GM23338 (cell line): Measurements from ENCODE around the gene SUPT3H. TPM values are rescaled to one million over a fixed set of nuclear protein-coding genes. Genes with fewer than 3 reads are reported as not detected.

ENCODE experiments used
- ATAC-seq: fragments of 200-7000 bp; cut with Tn5 transposase; 3 replicates; pipeline ENCODE4 v1.9.1; 2020
- DNase-seq: peaks from one replicate; pipeline ENCODE4 v3.0.0-alpha.2; 2015; ENCODE audit warnings: low spot score
- H2AFZ ChIP-seq: fragments of 200-600 bp; sonication (generic); 2 replicates; pipeline ENCODE4 v1.8.0; 2016; ENCODE audit warnings: antibody characterized with exemption, mild to moderate bottlenecking, moderate library complexity
- H3F3A ChIP-seq: fragments of 200-600 bp; sonication (generic); replicated peaks from 2 replicates; pipeline ENCODE4 v1.8.0; 2017; ENCODE audit warnings: antibody characterized with exemption, mixed run types, low read depth
- H3K27ac ChIP-seq: fragments of 200-600 bp; sonication (generic); 2 replicates; pipeline ENCODE4 v1.6.1; 2016; ENCODE audit warnings: low read depth
- H3K27me3 ChIP-seq: fragments of 200-600 bp; sonication (generic); 2 replicates; pipeline ENCODE4 v1.8.0; 2016; ENCODE audit warnings: mild to moderate bottlenecking, mixed run types, moderate library complexity; ENCODE audit not compliant: insufficient read depth
- H3K36me3 ChIP-seq: fragments of 200-600 bp; sonication (generic); 2 replicates; pipeline ENCODE4 v1.8.0; 2016; ENCODE audit warnings: mild to moderate bottlenecking; ENCODE audit not compliant: insufficient read depth
- H3K4me1 ChIP-seq: fragments of 200-600 bp; sonication (generic); 2 replicates; pipeline ENCODE4 v1.8.0; 2016; ENCODE audit warnings: mild to moderate bottlenecking, moderate library complexity; ENCODE audit not compliant: insufficient read depth
- H3K4me2 ChIP-seq: fragments of 200-600 bp; sonication (generic); 2 replicates; pipeline ENCODE4 v1.7.1; 2017; ENCODE audit warnings: mixed run types
- H3K4me3 ChIP-seq: fragments of 200-600 bp; sonication (generic); 2 replicates; pipeline ENCODE4 v1.6.1; 2016; ENCODE audit warnings: mixed run types
- H3K79me2 ChIP-seq: fragments of 200-600 bp; sonication (generic); replicated peaks from 2 replicates; pipeline ENCODE4 v1.8.0; 2017; ENCODE audit warnings: mild to moderate bottlenecking; ENCODE audit not compliant: insufficient read depth
- H3K9me2 ChIP-seq: fragments of 200-600 bp; sonication (generic); 2 replicates; pipeline ENCODE4 v1.8.0; 2017; ENCODE audit not compliant: insufficient read depth
- H4K20me1 ChIP-seq: fragments of 200-600 bp; sonication (generic); replicated peaks from 2 replicates; pipeline ENCODE4 v1.8.0; 2017; ENCODE audit warnings: mild to moderate bottlenecking; ENCODE audit not compliant: insufficient read depth
- H3K27ac Mint-ChIP-seq: 2 replicates; pipeline ENCODE4 v1.8.0; 2020; ENCODE audit warnings: inconsistent platforms, mild to moderate bottlenecking, moderate library complexity, mixed read lengths
- H3K27me3 Mint-ChIP-seq: 3 replicates; pipeline ENCODE4 v1.8.0; 2022; ENCODE audit warnings: low read depth, mild to moderate bottlenecking, moderate library complexity, mixed read lengths, inconsistent platforms; ENCODE audit not compliant: insufficient read depth, poor library complexity
- H3K36me3 Mint-ChIP-seq: 3 replicates; pipeline ENCODE4 v1.8.0; 2021; ENCODE audit warnings: low read depth, mild to moderate bottlenecking, inconsistent platforms, moderate library complexity, mixed read lengths
- H3K4me1 Mint-ChIP-seq: 3 replicates; pipeline ENCODE4 v1.8.0; 2020; ENCODE audit warnings: mild to moderate bottlenecking, inconsistent platforms, mixed read lengths
- H3K4me3 Mint-ChIP-seq: 3 replicates; pipeline ENCODE4 v1.8.0; 2021; ENCODE audit warnings: moderate library complexity, mild to moderate bottlenecking, inconsistent platforms, mixed read lengths
- H3K9me3 Mint-ChIP-seq: 3 replicates; pipeline ENCODE4 v1.8.0; 2020; ENCODE audit warnings: moderate library complexity, mild to moderate bottlenecking, inconsistent platforms, mixed read lengths
- CREB1 ChIP-seq: fragments of 250-450 bp; sonication (Bioruptor Pico); IDR thresholded peaks from 2 replicates; pipeline ENCODE4 v1.5.0; 2020; ENCODE audit warnings: low read depth, mild to moderate bottlenecking, moderate library complexity
- CTCF ChIP-seq, 2 experiments: fragments of 200-600 bp in 1 of 2; sonication (generic) in 1 of 2; conservative IDR thresholded peaks; 2 replicates each; pipeline versions ENCODE4 v1.5.1 to v1.6.1; 2016 to 2017; ENCODE audit warnings: antibody characterized with exemption in 2 of 2, low read depth in 2 of 2, mild to moderate bottlenecking in 2 of 2, moderate library complexity in 1 of 2
- ETS1 ChIP-seq: IDR thresholded peaks from 2 replicates; pipeline ENCODE4 v1.6.1; 2016; ENCODE audit warnings: antibody characterized with exemption
- EZH2 ChIP-seq: fragments of 200-600 bp; sonication (generic); IDR thresholded peaks from one replicate; pipeline ENCODE4 v1.8.0; 2017; ENCODE audit warnings: antibody characterized with exemption, mild to moderate bottlenecking, low read depth; ENCODE audit not compliant: unreplicated experiment
- EZH2phosphoT487 ChIP-seq: fragments of 200-600 bp; sonication (generic); IDR thresholded peaks from one replicate; pipeline ENCODE4 v1.8.1; 2018; ENCODE audit warnings: antibody characterized with exemption; ENCODE audit not compliant: unreplicated experiment
- NANOG ChIP-seq: IDR thresholded peaks from 2 replicates; pipeline ENCODE4 v1.6.1; 2016; ENCODE audit warnings: antibody characterized with exemption, borderline replicate concordance
- REST ChIP-seq: IDR thresholded peaks from one replicate; pipeline ENCODE4 v1.6.1; 2018; ENCODE audit warnings: antibody characterized with exemption; ENCODE audit not compliant: unreplicated experiment
- STAT1 ChIP-seq: IDR thresholded peaks from one replicate; pipeline ENCODE4 v1.6.1; 2016; ENCODE audit warnings: antibody characterized with exemption; ENCODE audit not compliant: unreplicated experiment
- ZNF114 ChIP-seq: fragments of 250-450 bp; sonication (Bioruptor Pico); IDR thresholded peaks from 2 replicates; pipeline ENCODE4 v1.5.0; 2020; ENCODE audit warnings: mild to moderate bottlenecking, moderate library complexity
- ZNF331 ChIP-seq: fragments of 250-450 bp; sonication (Bioruptor Pico); IDR thresholded peaks from 2 replicates; pipeline ENCODE4 v1.5.0; 2020; ENCODE audit warnings: low read depth, mild to moderate bottlenecking, moderate library complexity
- polyA plus RNA-seq: library from polyadenylated mRNA; unstranded; fragments of >200 nt; fragmentation: Nextera tagmentation; extraction: Ambion mirVana; gene quantifications from 2 replicates; pipeline ENCODE4 v1.2.1, GENCODE V29; 2016
- total RNA-seq: library from RNA; depleted of rRNA; stranded (reverse); fragments of >200 nt; shearing (Covaris generic); gene quantifications from 2 replicates; pipeline ENCODE4 v1.2.3, GENCODE V29; 2014

The SUPT3H gene
- total and polyA plus RNA-seq, 2 experiments from 2014 or later, result 11.4 to 30.1 TPM

GRCh38 chr6:44805238-44805846 is 572.4 kb downstream of the SUPT3H start (continued):
- TF ChIP-seq STAT1, result no peak

GRCh38 chr6:44804546-44805159 is 573.1 kb downstream of the SUPT3H start:
- Histone ChIP-seq H3K4me3 (no peak overlapping the region), H3F3A (no peaks in the 10 kb centered on the region), H3K9me2 (no peaks in the 10 kb centered on the region; the same call in none of the 2 replicates), H4K20me1 (no peaks in the 10 kb centered on the region), H3K4me2 (no peak overlapping the region), H3K4me1 (peaks cover 8% of the 10 kb centered on the region), H3K36me3 (no peaks in the 10 kb centered on the region), H3K27me3 (no peaks in the 10 kb centered on the region), H3K27ac (no peak overlapping the region), H3K79me2 (no peaks in the 10 kb centered on the region), H2AFZ (no peak overlapping the region)
- no peak overlapping the region for H3K4me3 Mint-ChIP-seq
- no peaks in the 10 kb centered on the region for H3K9me3 Mint-ChIP-seq
- H3K36me3 Mint-ChIP-seq, result no peaks in the 10 kb centered on the region
- no peak for DNase-seq
- TF ChIP-seq ZNF331 (CRISPR knock-in tag) (no peak), CREB1 (CRISPR knock-in tag) (no peak), CTCF (conservative IDR thresholded peaks at IDR 0.05; ENCODE audit: low read depth in 2 of 2) (no peak), STAT1 (no peak), ETS1 (no peak), ZNF114 (CRISPR knock-in tag) (no peak), EZH2 (no peak), NANOG (no peak)
- H3K27ac Mint-ChIP-seq, result no peak overlapping the region
- H3K4me1 Mint-ChIP-seq, result peaks cover 12% of the 10 kb centered on the region
- no peak for ATAC-seq
- H3K27me3 Mint-ChIP-seq, result no peaks in the 10 kb centered on the region

- Histone ChIP-seq H3F3A (no peaks in the 10 kb centered on the region), H3K79me2 (no peaks in the 10 kb centered on the region), H3K27ac (no peak overlapping the region), H3K9me2 (no peaks in the 10 kb centered on the region; the same call in none of the 2 replicates), H3K4me1 (peaks cover 6% of the 10 kb centered on the region), H2AFZ (no peak overlapping the region), H3K27me3 (no peaks in the 10 kb centered on the region), H3K4me2 (no peak overlapping the region), H3K36me3 (no peaks in the 10 kb centered on the region), H4K20me1 (no peaks in the 10 kb centered on the region), H3K4me3 (no peak overlapping the region)
- H3K27me3 Mint-ChIP-seq, result no peaks in the 10 kb centered on the region
- DNase-seq, result no peak
- no peaks in the 10 kb centered on the region for H3K9me3 Mint-ChIP-seq
- H3K27ac Mint-ChIP-seq, result no peak overlapping the region
- ATAC-seq, result no peak
- H3K36me3 Mint-ChIP-seq, result no peaks in the 10 kb centered on the region
- H3K4me3 Mint-ChIP-seq, result no peak overlapping the region
- no peak for TF ChIP-seq STAT1
- no peak for TF ChIP-seq EZH2phosphoT487
- TF ChIP-seq ETS1, result no peak
- TF ChIP-seq CREB1 (CRISPR knock-in tag), result no peak
- TF ChIP-seq NANOG, result no peak
- TF ChIP-seq REST, result no peak
- peaks cover 8% of the 10 kb centered on the region for H3K4me1 Mint-ChIP-seq
Measured at GRCh38 chr6:44804016-44804415, 573.7 kb downstream of the SUPT3H start.
